Ramos (cell line): ENCODE results near the gene NPTX1.

Experiments
- in situ Hi-C: fragments of 300-500 bp; cut with MboI; formaldehyde crosslinking; loops from one replicate; pipeline ENCODE4 v1.14.3; 2022; ENCODE audit warnings: low sequenced_read_pairs; ENCODE audit not compliant: unreplicated experiment

The NPTX1 gene

GRCh38 chr17:80430446-80431245 lies 45.8 kb downstream of the NPTX1 start:
- in situ Hi-C loops, result no loop called here

- in situ Hi-C loops, result loop anchor here (5.0 to 10.0 kb wide), 3 partner anchors 148 to 553 kb away; no protein-coding TSS in a partner anchor
Measured at GRCh38 chr17:80429356-80430275, 46.8 kb downstream of the NPTX1 start.

GRCh38 chr17:80428796-80429195 lies 47.6 kb downstream of the NPTX1 start:
- in situ Hi-C loops, result loop anchor here (5.0 to 10.0 kb wide), 3 partner anchors 149 to 554 kb away; no protein-coding TSS in a partner anchor

- in situ Hi-C loops, result loop anchor here (5.0 to 10.0 kb wide), 3 partner anchors 149 to 554 kb away; no protein-coding TSS in a partner anchor
Measured at GRCh38 chr17:80428363-80428762, 48.0 kb downstream of the NPTX1 start.

GRCh38 chr17:80427366-80428282 lies 48.8 kb downstream of the NPTX1 start:
- in situ Hi-C loops, result loop anchor here (5.0 to 10.0 kb wide), 3 partner anchors 150 to 555 kb away; no protein-coding TSS in a partner anchor

GRCh38 chr17:80426671-80427326 lies 49.6 kb downstream of the NPTX1 start:
- in situ Hi-C loops, result loop anchor here (5.0 to 10.0 kb wide), 3 partner anchors 151 to 556 kb away; no protein-coding TSS in a partner anchor

- in situ Hi-C loops, result loop anchor here (5.0 to 10.0 kb wide), 3 partner anchors 151 to 556 kb away; no protein-coding TSS in a partner anchor
Measured at GRCh38 chr17:80425835-80426426, 50.5 kb downstream of the NPTX1 start.

- in situ Hi-C loops, result loop anchor here (5.0 to 10.0 kb wide), 3 partner anchors 152 to 557 kb away; no protein-coding TSS in a partner anchor
Measured at GRCh38 chr17:80424878-80425765, 51.3 kb downstream of the NPTX1 start.

- in situ Hi-C loops, result loop anchor here (10.0 kb wide), 1 partner anchor 441 kb away; no protein-coding TSS in a partner anchor
Measured at GRCh38 chr17:80424261-80424660, 52.1 kb downstream of the NPTX1 start.

- in situ Hi-C loops, result loop anchor here (10.0 kb wide), 1 partner anchor 441 kb away; no protein-coding TSS in a partner anchor
Measured at GRCh38 chr17:80423536-80424225, 52.7 kb downstream of the NPTX1 start.

GRCh38 chr17:80422981-80423380 lies 53.4 kb downstream of the NPTX1 start:
- in situ Hi-C loops, result loop anchor here (10.0 kb wide), 1 partner anchor 442 kb away; no protein-coding TSS in a partner anchor

GRCh38 chr17:80422276-80422675 lies 54.1 kb downstream of the NPTX1 start:
- in situ Hi-C loops, result loop anchor here (10.0 kb wide), 1 partner anchor 443 kb away; no protein-coding TSS in a partner anchor

- in situ Hi-C loops, result loop anchor here (10.0 kb wide), 1 partner anchor 443 kb away; no protein-coding TSS in a partner anchor
Measured at GRCh38 chr17:80421381-80422090, 54.9 kb downstream of the NPTX1 start.

GRCh38 chr17:80419255-80419654 lies 57.2 kb downstream of the NPTX1 start:
- in situ Hi-C loops, result no loop called here

- in situ Hi-C loops, result no loop called here
Measured at GRCh38 chr17:80418589-80418988, 57.8 kb downstream of the NPTX1 start.
